Liver (tissue), 9 donors: ENCODE results near the gene TNNT3. TPM values are rescaled to one million over a fixed set of nuclear protein-coding genes. Genes with fewer than 3 reads are reported as not detected.

ENCODE experiments used
- DNase-seq: peaks from one replicate; pipeline ENCODE4 v3.0.0-alpha.2; 2017; ENCODE audit warnings: low spot score
- H3K27ac ChIP-seq, 2 donors: one replicate each; pipeline ENCODE4 v1.7.0; 2013; ENCODE audit warnings: inconsistent platforms in 2 of 2, low read length in 2 of 2, control low read depth in 1 of 2, low read depth in 1 of 2, mild to moderate bottlenecking in 1 of 2
- H3K27me3 ChIP-seq, 4 donors: one replicate each; pipeline versions ENCODE4 v1.6.1 to v1.7.0; 2013; ENCODE audit warnings: low read length in 3 of 4, inconsistent platforms in 1 of 4, mild to moderate bottlenecking in 1 of 4, moderate library complexity in 1 of 4; ENCODE audit not compliant: control insufficient read depth in 4 of 4, insufficient read depth in 4 of 4
- H3K36me3 ChIP-seq, 4 donors: one replicate each; pipeline versions ENCODE4 v1.6.1 to v1.7.0; 2013; ENCODE audit warnings: low read length in 3 of 4, mild to moderate bottlenecking in 3 of 4, low read depth in 1 of 4, moderate library complexity in 1 of 4; ENCODE audit not compliant: control insufficient read depth in 4 of 4, insufficient read depth in 3 of 4
- H3K4me1 ChIP-seq, 4 donors: one replicate each; pipeline versions ENCODE4 v1.6.1 to v1.7.0; 2013; ENCODE audit warnings: low read length in 3 of 4, mild to moderate bottlenecking in 3 of 4, moderate library complexity in 1 of 4; ENCODE audit not compliant: control insufficient read depth in 4 of 4, insufficient read depth in 4 of 4
- H3K4me3 ChIP-seq, 3 donors: one replicate each; pipeline versions ENCODE4 v1.6.1 to v1.7.0; 2013; ENCODE audit warnings: low read length in 3 of 3, control low read depth in 1 of 3, low read depth in 1 of 3, mild to moderate bottlenecking in 1 of 3
- H3K9ac ChIP-seq, 2 donors: one replicate each; pipeline ENCODE4 v1.7.0; 2013; ENCODE audit warnings: low read length in 2 of 2, mild to moderate bottlenecking in 2 of 2, moderate library complexity in 2 of 2, control low read depth in 1 of 2, low read depth in 1 of 2
- H3K9me3 ChIP-seq, 4 donors: one replicate each; pipeline versions ENCODE4 v1.6.1 to v1.7.0; 2013; ENCODE audit warnings: low read length in 3 of 4; ENCODE audit not compliant: control insufficient read depth in 4 of 4
- EGR1 ChIP-seq, 2 donors: IDR thresholded peaks; 2 replicates each; pipeline ENCODE4 v1.6.1; 2016 to 2018; ENCODE audit warnings: antibody characterized with exemption in 2 of 2, low read depth in 2 of 2
- FOXA1 ChIP-seq: IDR thresholded peaks from 2 replicates; pipeline ENCODE4 v1.6.1; 2016; ENCODE audit warnings: antibody characterized with exemption
- FOXA2 ChIP-seq: IDR thresholded peaks from 2 replicates; pipeline ENCODE4 v1.6.1; 2016; ENCODE audit warnings: antibody characterized with exemption
- GABPA ChIP-seq, 2 donors: IDR thresholded peaks in 1 of 2; conservative IDR thresholded peaks in 1 of 2; 2 replicates each; pipeline ENCODE4 v1.6.1; 2016; ENCODE audit warnings: antibody characterized with exemption in 2 of 2, mild to moderate bottlenecking in 1 of 2, moderate library complexity in 1 of 2
- HNF4A ChIP-seq, 2 donors: conservative IDR thresholded peaks; 2 replicates each; pipeline ENCODE4 v1.6.1; 2016; ENCODE audit warnings: antibody characterized with exemption in 2 of 2, mild to moderate bottlenecking in 2 of 2
- HNF4G ChIP-seq: IDR thresholded peaks from 2 replicates; pipeline ENCODE4 v1.6.1; 2016; ENCODE audit warnings: antibody characterized with exemption
- JUND ChIP-seq, 2 donors: IDR thresholded peaks; 2 replicates each; pipeline ENCODE4 v1.6.1; 2016; ENCODE audit warnings: antibody characterized with exemption in 2 of 2
- RAD21 ChIP-seq, 2 donors: IDR thresholded peaks; 2 replicates each; pipeline ENCODE4 v1.6.1; 2016; ENCODE audit warnings: antibody characterized with exemption in 2 of 2, mild to moderate bottlenecking in 2 of 2
- TAF1 ChIP-seq: conservative IDR thresholded peaks from 2 replicates; pipeline ENCODE4 v1.6.1; 2016; ENCODE audit warnings: antibody characterized with exemption, mild to moderate bottlenecking
- WGBS: extraction: QIAGEN DNeasy Blood & Tissue Kit; methylation state at CpG from one replicate; pipeline ENCODE4 v1.1.7; 2013; 5-methylcytosine and 5-hydroxymethylcytosine counted together
- polyA plus RNA-seq, 2 donors: library from polyadenylated mRNA; stranded (reverse) in 1 of 2; unstranded in 1 of 2; fragments of 200-250 nt in 1 of 2; fragments of >200 nt in 1 of 2; fragmentation: Nextera tagmentation in 1 of 2; extraction: Ambion mirVana in 1 of 2; gene quantifications; one replicate each; pipeline versions ENCODE4 v1.2.1 to v1.2.3, GENCODE V29; 2013 to 2015
- total RNA-seq, 2 donors: library from RNA; depleted of rRNA; stranded (reverse); fragments of >200 nt; gene quantifications; one replicate each; pipeline ENCODE4 v1.2.3, GENCODE V29; 2014
- TF ChIP-seq, protein P1 (sequence below): IDR thresholded peaks from 2 replicates; pipeline ENCODE4 v1.6.1; 2016; ENCODE audit warnings: antibody characterized with exemption
- TF ChIP-seq, protein P2 (sequence below): IDR thresholded peaks from 2 replicates; pipeline ENCODE4 v1.6.1; 2016; ENCODE audit warnings: antibody characterized with exemption, mild to moderate bottlenecking
- TF ChIP-seq, protein P3 (sequence below): IDR thresholded peaks from 2 replicates; pipeline ENCODE4 v1.6.1; 2016; ENCODE audit warnings: antibody characterized with exemption
- TF ChIP-seq, protein P4 (sequence below): IDR thresholded peaks from 2 replicates; pipeline ENCODE4 v1.6.1; 2016; ENCODE audit warnings: antibody characterized with exemption
- donor health status: healthy.
- donor health status: healthy.
- donor health status: healthy.
- donor health status: healthy.
- donor health status: healthy.

Gene TNNT3
- total and polyA plus RNA-seq, 4 donors = 0.06 to 0.14 TPM; not detected in 2

- Histone ChIP-seq H3K4me3 (no peak overlapping the region), H3K9me3 (no peaks in the 10 kb centered on the region), H3K27me3 (no peaks in the 10 kb centered on the region), H3K9ac (no peak overlapping the region), H3K4me1 (no peaks in the 10 kb centered on the region), H3K36me3 (no peaks in the 10 kb centered on the region), H3K27ac (no peak overlapping the region)
- DNase-seq = no peak
- WGBS = 81% methylated on average over 4 of the region's 11 CpGs
- TF ChIP-seq EGR1 (IDR thresholded peaks at IDR 0.05; ENCODE audit: low read depth in 2 of 2) (no peak), RAD21 (IDR thresholded peaks at IDR 0.05) (no peak), GABPA (IDR thresholded peaks at IDR 0.05 in 1 of 2, conservative IDR thresholded peaks at IDR 0.05 in 1 of 2) (no peak), FOXA1 (no peak), HNF4G (no peak), TAF1 (no peak), JUND (IDR thresholded peaks at IDR 0.05) (no peak), FOXA2 (no peak), HNF4A (conservative IDR thresholded peaks at IDR 0.05) (no peak)
- TF ChIP-seq, protein P1, sequence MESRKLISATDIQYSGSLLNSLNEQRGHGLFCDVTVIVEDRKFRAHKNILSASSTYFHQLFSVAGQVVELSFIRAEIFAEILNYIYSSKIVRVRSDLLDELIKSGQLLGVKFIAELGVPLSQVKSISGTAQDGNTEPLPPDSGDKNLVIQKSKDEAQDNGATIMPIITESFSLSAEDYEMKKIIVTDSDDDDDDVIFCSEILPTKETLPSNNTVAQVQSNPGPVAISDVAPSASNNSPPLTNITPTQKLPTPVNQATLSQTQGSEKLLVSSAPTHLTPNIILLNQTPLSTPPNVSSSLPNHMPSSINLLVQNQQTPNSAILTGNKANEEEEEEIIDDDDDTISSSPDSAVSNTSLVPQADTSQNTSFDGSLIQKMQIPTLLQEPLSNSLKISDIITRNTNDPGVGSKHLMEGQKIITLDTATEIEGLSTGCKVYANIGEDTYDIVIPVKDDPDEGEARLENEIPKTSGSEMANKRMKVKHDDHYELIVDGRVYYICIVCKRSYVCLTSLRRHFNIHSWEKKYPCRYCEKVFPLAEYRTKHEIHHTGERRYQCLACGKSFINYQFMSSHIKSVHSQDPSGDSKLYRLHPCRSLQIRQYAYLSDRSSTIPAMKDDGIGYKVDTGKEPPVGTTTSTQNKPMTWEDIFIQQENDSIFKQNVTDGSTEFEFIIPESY = no peak
- TF ChIP-seq, protein P2, sequence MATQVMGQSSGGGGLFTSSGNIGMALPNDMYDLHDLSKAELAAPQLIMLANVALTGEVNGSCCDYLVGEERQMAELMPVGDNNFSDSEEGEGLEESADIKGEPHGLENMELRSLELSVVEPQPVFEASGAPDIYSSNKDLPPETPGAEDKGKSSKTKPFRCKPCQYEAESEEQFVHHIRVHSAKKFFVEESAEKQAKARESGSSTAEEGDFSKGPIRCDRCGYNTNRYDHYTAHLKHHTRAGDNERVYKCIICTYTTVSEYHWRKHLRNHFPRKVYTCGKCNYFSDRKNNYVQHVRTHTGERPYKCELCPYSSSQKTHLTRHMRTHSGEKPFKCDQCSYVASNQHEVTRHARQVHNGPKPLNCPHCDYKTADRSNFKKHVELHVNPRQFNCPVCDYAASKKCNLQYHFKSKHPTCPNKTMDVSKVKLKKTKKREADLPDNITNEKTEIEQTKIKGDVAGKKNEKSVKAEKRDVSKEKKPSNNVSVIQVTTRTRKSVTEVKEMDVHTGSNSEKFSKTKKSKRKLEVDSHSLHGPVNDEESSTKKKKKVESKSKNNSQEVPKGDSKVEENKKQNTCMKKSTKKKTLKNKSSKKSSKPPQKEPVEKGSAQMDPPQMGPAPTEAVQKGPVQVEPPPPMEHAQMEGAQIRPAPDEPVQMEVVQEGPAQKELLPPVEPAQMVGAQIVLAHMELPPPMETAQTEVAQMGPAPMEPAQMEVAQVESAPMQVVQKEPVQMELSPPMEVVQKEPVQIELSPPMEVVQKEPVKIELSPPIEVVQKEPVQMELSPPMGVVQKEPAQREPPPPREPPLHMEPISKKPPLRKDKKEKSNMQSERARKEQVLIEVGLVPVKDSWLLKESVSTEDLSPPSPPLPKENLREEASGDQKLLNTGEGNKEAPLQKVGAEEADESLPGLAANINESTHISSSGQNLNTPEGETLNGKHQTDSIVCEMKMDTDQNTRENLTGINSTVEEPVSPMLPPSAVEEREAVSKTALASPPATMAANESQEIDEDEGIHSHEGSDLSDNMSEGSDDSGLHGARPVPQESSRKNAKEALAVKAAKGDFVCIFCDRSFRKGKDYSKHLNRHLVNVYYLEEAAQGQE = no peak
These were observed 60.1 kb downstream of the TNNT3 start for GRCh38 chr11:1979607-1980006.

- Histone ChIP-seq H3K4me3 (no peak overlapping the region), H3K27ac (no peak overlapping the region), H3K27me3 (no peaks in the 10 kb centered on the region), H3K9ac (no peak overlapping the region), H3K4me1 (no peaks in the 10 kb centered on the region), H3K9me3 (no peaks in the 10 kb centered on the region), H3K36me3 (no peaks in the 10 kb centered on the region)
- no peak for DNase-seq
- TF ChIP-seq RAD21 (IDR thresholded peaks at IDR 0.05) = no peak
- no peak for TF ChIP-seq HNF4A (conservative IDR thresholded peaks at IDR 0.05)
- TF ChIP-seq GABPA (IDR thresholded peaks at IDR 0.05 in 1 of 2, conservative IDR thresholded peaks at IDR 0.05 in 1 of 2) = no peak
- TF ChIP-seq, protein P3, sequence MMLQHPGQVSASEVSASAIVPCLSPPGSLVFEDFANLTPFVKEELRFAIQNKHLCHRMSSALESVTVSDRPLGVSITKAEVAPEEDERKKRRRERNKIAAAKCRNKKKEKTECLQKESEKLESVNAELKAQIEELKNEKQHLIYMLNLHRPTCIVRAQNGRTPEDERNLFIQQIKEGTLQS = no peak
- TF ChIP-seq, protein P4, sequence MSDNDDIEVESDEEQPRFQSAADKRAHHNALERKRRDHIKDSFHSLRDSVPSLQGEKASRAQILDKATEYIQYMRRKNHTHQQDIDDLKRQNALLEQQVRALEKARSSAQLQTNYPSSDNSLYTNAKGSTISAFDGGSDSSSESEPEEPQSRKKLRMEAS = no peak
- no peak for TF ChIP-seq FOXA1
- no CpG with 5 or more reads among the region's 26 CpGs for WGBS
These were observed 63.5 kb downstream of the TNNT3 start for GRCh38 chr11:1982873-1983600.
